Stimulated activated naive CD4-positive, alpha-beta T cell treated with Interleukin-2 at 50 U/mL for 16 hours (primary cell): ENCODE measurements around the gene TMC2.
A peak's percentile ranks its signal among the peaks of the same experiment; 100 is the strongest.

Experiments
- DNase-seq: peaks from one replicate; lab custom pipeline; 2025; lab: John Stamatoyannopoulos, UW

Gene TMC2

GRCh38 chr20:2631228-2631627, 94.9 kb downstream of the TMC2 start:
- DNase-seq, result no peak

GRCh38 chr20:2633381-2633780, 97.0 kb downstream of the TMC2 start:
- DNase-seq, result no peak

GRCh38 chr20:2637246-2637645, 100.9 kb downstream of the TMC2 start:
- no peak for DNase-seq

DNA sequence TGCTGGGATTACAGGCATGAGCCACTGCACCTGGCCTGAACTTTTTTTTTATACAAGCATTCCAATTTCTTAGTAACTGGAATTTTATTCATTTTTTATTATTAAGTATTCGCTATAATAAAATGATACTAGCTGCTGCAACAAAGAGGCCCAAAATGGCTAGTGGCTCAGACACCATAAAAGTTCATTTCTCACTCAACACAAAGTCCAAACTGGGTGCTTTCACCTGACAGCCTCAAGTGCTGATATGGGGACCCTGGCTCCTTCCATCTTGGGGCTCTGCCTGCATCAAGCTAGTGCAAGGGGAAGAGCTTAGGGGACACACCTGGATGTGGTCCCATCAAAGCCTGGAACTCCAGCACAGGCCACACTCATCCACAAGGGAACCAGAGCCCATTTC, 103.9 kb downstream of the TMC2 start:
- no peak for DNase-seq

- DNase-seq, result no peak
Measured at GRCh38 chr20:2640899-2641298, 104.5 kb downstream of the TMC2 start.

GRCh38 chr20:2643708-2644107, 107.3 kb downstream of the TMC2 start:
- DNase-seq, result no peak

GRCh38 chr20:2651772-2652723, 115.7 kb downstream of the TMC2 start, which contains the start of gene NOP56:
NOP56 (plus strand) TSS chr20:2652632; CDS start chr20:2652661, 29 bp downstream.
- peak; percentile 88 for DNase-seq

DNA sequence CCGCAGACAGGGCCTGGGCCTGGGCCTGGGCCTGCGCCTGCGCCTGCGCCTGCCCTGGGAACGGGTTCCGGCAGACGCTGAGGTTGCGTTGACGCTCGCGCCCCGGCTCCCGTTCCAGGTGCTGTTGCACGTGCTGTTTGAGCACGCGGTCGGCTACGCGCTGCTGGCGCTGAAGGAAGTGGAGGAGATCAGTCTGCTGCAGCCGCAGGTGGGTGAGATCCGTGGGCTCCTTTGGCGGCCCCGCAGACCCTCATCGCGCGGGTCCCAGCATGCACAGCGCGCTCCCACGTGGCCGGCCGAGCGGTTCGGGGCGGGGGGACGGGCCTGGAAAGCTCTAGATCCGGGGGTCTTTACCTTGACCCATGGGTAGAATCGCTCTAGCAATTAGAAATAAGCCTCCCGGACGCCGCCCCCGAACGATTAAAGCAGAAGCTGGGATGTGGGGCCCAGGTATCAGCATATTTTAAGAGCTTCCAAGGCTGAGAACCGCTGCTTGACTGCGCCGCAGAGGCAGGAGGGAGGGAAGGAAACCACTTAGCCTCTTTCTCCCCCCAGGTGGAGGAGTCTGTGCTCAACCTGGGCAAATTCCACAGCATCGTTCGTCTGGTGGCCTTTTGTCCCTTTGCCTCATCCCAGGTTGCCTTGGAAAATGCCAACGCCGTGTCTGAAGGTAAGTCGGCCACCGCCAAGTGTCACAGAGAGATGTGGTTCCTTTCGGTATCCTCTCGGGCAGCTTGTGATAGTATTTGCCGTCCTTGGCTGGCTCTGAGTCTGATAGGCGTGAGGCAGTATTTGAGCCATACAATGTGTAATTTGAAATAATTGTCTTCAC, 116.6 kb downstream of the TMC2 start:
- peak; percentile 73 for DNase-seq

GRCh38 chr20:2653556-2654383, 117.4 kb downstream of the TMC2 start:
- no peak for DNase-seq

- DNase-seq, result no peak
Measured at GRCh38 chr20:2654384-2654822, 118.0 kb downstream of the TMC2 start.

DNA sequence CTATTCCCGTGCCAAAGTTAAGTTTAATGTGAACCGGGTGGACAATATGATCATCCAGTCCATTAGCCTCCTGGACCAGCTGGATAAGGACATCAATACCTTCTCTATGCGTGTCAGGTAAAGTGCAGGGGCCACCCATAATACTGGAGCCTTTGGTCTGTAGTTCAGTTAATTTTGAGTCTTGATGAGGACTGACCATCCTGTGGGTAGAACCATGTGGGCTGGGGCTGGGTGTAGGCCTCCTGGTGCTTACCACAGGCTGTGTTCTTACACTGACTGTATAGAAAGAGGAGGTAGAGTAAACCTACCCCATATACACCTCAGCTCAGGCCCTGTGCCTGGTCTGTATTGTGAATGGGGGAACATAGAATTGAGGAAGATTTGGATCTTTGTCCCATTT, 118.5 kb downstream of the TMC2 start:
- no peak for DNase-seq

GRCh38 chr20:2655331-2656116, 119.2 kb downstream of the TMC2 start:
- no peak for DNase-seq

DNA sequence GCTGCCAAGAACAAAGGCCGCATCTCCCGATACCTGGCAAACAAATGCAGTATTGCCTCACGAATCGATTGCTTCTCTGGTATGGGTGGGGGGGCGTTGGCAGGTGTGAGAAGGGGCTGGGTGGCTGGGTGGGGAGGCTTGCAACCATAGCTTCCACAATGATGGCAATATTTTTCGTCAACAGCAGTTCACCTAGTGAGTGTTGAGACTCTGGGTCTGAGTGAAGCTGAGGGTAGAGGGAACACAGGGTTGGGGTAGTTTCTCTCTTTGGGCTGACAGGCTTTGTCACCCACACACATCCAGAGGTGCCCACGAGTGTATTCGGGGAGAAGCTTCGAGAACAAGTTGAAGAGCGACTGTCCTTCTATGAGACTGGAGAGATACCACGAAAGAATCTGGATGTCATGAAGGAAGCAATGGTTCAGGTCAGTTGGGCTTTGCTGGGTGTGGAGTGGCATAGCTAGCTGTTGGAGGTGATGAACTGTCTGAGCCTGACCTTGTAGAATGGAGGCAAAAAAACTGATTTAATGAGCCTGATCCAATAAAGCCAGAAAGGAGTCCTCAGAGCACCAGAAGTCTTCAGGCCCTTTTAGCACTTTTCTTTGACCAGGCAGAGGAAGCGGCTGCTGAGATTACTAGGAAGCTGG, 120.2 kb downstream of the TMC2 start:
- no peak for DNase-seq

DNA sequence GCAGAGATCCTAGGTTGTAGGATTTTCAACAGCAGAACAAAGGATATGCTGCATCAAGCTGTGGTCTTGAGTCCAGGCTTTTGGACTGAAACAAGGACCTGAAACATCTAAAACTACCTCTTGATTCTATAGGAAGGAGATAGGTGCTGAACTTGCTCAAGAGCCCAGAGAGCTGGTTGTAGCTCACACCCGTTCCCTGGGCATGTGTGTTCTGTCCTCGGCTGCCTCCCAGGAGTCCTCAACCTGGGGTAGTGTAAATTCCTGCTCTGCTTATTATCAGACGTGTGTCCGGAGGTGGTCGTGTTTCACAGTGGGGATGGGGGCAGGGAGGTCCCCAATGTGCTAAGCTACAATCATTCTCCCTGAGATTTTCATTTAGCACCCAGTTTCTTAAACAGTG, 120.9 kb downstream of the TMC2 start:
- no peak for DNase-seq

DNA sequence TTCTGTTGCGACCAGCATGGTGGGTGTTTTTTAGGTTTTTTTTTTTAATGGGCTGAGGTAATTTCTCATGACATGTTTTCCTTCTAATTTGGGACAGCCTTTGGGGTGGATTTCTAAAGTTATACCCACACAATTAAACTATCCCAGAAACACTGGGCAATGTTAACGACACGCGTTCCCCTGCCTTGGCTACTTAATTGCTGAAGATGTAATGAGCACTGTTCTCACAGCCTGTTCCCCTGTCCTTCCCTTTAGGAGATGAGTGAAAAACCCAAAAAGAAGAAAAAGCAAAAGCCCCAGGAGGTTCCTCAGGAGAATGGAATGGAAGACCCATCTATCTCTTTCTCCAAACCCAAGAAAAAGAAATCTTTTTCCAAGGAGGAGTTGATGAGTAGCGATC, 121.3 kb downstream of the TMC2 start:
- DNase-seq, result no peak

DNA sequence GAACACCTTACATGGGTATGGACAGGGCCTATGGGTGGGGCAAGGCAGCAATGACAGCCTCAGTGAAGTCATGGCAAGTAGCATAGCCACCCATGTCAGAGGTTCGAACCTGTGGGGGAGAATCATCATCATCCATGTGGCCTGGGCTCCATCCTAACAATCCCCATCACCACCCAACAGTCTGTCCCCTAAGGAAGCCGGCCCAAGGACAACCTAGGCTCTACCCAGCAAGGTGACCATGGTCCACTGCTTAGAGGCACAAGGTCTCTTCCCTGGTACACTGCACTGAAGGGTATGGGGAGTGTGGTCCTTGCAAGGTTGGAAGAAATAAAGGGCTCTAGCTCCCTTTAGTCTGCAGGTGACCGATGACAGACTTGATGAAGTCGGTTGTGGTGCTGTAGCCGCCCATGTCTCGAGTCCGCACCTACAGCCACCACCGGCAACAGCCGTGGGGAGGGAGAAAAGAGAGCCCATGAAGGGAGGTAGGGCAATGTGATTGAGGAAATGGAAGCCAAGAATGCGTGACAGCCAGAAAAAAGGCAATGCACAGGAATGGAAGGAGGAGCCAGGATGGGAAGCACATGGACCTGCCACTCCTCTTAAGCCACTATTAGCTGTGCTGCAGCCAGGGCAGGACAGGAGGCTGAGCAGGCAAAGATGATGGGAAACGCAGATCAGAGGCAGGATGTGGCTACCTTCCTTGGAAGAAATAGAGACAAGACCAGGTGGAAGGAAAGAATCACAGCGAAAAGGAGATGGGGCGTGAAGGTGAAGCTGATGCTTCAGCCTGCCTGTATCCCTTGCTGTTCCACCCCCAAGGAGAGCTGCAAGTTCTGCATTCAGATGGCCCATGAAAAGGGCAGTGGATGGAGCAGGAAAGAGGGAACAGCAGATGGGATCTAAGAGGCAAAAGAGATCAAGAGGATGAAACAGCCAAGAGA, 122.3 kb downstream of the TMC2 start:
- no peak for DNase-seq

DNA sequence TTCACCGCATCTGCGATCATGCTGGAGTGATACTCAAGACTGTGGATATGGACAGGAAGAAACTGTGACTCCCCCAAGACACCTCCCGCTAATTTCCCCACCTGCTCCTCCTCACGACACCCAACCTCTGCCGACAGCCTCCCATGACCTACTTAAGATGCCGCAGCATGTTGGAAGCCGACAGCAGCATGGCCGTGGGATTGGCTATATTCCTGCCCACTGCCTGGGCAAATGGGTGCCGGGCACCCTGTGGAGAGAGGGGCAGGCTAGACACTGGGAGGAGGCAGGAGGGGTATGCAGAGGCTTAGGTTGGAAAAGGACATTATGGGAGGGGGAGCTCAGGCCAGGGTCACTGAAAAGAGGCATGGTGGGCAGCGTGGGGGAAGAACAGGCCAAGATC, 123.2 kb downstream of the TMC2 start:
- DNase-seq, result no peak

- no peak for DNase-seq
Measured at GRCh38 chr20:2663364-2663886, 127.1 kb downstream of the TMC2 start.
